GM18861 (cell line): ENCODE results near the gene DMRTA2.

Experiments
- ATAC-seq: cut with Tn5 transposase; IDR thresholded peaks from one replicate; pipeline ENCODE4 v1.9.1; 2021; ENCODE audit not compliant: unreplicated experiment

The DMRTA2 gene

DNA sequence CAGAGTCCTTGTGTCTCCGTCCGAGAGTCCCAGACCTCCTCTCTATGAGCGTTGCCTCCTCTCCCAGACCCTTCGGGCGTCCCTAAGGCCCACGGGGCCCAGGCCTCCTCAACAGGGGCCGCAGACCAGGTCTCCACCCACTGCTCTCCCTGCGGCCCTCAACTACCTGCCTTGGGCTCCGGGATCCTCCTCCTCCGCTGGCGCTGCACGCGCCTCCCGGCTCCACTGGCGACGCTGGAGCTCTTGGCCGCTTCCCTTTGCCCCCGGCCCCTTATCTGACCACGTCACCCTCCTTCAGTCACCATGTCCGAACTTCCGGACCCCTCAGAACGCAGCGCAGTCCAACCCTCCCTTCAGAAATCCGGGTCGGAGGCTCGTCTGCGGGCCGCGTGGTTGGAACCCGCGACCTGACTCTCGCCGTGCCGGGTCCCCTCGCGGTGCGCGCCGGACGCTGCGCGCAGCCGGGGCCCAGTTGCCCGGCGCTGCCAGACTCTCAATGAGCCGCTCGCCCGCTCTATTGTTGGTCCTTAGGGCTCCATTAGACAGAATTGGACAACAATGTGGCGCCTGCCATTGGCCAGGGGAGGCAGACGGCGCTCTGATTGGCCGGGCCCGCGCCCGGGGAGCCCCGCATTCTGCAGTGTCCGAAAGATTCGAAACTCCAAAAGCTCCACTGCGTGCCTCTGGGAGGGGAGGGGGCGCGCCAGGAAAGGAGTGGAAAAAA is at the start of gene DMRTA2:
DMRTA2 (minus strand) TSS at position 498 of the 724 bp plus-strand sequence. CDS start 1,907 bp downstream, outside the sequence.
- ATAC-seq, result no peak

DNA sequence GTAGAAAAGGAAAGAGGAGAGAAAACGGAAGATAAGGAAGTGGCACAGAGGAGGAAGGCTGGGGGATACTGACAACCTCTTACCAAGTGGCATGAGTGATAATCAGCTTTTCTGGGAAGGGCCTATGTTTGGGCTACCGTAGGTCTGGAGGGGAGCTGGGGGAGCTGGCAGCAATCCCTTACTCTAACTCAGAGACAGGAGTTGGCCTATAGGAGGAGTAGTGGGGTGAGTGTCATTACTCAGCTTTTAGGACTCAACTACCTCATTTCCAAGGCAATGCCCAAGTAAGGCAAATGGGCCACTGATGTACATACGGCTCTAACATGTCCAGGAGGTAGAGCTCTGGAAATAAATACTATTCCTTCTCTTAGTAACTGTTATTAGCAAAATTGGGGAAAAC is 48.7 kb upstream of the DMRTA2 start:
- no peak for ATAC-seq

DNA sequence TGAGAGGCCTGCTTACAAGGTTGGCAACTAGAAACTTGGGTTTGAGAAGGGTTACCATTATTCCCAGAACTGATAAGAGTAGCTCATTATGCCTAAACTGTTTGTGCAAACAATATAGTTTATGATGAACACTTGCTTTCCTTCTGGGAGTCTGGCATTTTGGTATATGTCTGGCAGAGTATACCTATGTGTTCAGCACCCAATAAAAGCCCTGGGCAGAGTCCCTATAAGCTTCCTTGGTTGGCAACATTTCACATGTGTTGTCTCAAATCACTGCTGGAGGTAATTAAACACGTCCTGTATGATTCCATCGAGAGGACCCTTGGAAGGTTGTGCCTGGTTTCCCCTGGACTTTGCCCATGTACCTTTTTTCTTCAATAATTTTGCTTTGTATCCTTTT is 39.7 kb upstream of the DMRTA2 start:
- ATAC-seq, result no peak

DNA sequence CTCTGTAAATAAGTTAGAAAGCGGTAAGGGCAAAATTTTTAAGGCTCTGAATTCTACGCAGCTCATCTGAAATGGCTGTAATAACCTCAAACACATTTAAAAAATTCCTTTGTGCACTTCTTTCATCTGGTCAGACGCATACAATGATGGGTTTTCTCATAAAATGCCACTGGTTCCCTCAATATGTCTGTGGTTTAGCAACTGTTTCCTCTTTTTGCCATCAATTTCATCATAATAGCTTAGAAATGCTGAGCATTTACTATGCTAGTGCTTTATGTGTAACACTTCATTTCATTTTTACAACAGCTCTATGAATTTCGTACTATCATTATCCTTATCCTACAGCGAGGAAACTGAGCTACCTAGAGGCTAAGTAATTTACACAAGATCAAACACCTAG is 35.3 kb upstream of the DMRTA2 start:
- no peak for ATAC-seq

DNA sequence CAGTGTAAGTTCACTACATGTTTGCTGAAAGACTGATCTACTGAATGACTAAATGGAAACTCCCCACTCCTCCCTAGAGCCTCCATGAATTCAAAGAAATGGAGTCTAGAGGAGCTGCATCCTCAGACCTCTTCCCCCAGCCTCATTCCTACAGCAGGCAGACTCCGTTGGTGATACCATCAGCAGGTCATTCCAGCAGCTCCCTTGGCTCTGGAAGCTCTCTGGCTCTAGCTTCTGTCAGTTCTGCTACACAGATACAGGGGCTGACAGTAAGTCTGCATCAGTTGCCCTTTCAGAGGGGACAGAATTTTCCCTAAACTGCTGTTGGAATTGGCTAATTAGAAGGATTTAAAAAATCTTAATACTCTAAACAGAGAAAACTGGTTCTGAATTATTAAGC is 31.7 kb upstream of the DMRTA2 start:
- no peak for ATAC-seq

DNA sequence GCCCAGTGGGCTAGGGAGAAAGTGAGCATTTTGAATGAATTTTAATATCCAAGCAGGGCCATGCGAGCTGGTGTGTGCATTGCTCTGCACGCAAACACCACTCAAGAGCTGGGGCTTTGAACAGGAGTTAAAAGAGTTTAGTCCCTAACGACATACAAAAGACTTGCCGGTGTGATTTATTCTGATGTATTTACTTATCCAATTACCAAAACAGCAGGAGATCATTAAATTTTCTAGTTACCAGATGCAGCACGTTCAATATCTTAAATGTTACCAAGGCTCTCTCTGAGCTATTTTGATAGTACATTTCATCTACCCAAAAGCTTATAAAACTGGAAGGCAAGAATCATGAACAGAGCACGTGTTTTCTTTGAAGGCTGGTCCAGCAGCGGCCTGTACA is 30.0 kb upstream of the DMRTA2 start:
- no peak for ATAC-seq

DNA sequence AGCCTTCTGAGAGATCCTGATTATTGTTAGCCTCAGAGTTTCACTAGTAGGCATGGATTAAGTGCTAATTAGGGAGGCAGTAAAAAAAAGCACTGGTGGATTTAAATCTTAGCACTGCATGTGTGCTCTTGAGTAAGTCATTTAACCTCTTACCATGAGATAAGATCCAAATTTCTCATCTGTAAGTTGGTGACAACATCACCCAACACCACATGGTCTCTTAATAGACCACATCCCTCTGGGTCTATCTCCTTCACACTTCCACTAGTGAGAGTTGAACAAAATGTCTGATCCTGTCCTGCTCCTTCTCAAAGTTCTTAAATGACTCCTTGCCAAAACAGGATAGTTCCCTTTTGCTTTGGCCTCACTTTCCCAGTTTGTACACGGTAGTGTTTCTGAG is 29.5 kb upstream of the DMRTA2 start:
- no peak for ATAC-seq

DNA sequence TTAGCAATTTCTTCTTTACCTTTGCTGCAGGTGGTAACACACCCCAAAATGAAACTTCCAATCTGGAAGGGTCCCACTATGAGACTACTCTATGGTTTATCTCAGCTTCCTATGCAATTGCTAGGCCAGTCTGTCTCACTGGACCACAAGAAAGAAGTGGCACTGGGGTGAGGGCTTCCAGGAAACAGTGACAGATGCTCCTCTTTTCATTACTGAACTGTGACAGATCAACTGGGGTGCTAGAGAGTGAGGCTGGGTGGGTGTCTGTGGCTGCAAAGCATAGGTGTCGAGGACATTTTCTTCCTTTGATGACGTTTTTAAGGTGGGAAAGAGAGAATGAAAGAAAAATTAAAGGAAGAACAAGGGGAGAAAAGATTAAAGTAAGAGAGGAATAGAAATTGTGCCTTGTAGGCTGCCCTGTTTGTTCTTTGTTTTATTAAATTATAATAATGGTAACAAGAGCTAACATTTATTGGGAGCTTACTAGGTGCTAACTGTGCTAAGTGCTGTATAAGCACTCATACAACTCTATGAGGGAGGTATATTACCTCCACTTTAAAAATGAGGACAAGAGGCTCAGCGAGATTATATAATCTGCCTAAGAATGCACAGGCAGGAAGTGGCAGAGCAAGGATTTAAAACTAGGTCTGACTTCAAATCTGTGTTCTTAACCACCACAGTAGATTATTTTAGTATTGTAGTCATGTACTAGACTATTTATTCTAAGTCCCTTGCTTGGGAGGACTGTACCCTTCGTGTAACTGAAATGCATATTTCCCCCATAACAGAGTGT is 27.8 kb upstream of the DMRTA2 start:
- no peak for ATAC-seq

DNA sequence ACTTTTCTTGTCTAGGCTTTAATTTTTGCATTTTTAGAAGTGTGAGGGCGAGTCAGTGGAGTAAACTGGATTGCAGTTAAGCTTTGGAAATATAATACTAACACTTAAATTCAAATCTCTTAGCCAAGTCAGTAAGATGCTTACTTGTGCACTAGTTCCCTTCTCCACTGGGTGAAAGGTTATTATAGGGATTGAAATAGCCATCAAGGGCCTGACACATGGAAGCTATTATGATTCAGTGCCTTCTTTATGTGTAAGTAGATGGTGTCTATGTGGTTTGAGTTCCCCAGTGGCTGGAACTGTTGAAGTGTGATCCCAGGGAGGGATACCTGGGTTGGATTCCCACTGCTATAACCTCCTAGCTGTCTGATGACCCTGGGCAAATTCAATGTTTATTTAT is 24.7 kb upstream of the DMRTA2 start:
- no peak for ATAC-seq

DNA sequence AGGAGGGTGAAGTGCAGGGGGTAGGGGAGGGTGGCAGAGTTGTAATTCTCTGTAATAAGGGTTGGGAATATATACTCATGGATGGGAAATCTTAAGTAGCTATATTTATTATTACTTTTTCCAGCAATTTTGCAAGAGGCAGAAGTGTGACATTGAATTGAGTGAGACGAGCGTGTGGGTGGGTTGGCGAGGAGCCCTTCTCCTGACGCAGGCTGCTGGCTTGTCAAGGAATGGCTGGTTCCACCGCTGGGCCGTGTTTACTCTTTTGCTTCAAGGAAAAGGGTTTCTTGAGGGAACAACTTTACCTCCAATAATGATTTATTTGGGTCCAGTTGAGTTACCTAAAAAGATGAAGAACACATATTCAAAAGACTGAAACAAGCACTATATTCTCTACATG is 17.9 kb upstream of the DMRTA2 start:
- no peak for ATAC-seq

DNA sequence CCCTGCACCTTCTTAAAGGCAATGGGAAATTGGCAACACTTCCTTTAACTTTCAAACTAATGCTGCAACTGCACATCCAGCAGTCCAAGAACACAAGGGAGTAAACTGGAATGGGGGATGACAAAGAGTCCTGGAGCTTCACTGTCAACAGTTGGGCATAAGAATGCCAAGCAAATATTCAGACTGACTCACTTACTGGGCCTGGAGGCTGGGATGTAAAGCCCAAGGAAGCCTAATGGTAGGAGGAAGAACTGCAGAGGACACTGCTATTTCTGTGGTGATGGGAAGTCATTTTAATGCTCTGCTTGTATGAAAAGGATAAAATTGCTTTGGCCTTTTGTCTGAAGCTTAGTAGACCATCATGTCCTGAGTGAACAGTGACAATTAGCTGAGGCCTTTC is 15.7 kb upstream of the DMRTA2 start:
- no peak for ATAC-seq

DNA sequence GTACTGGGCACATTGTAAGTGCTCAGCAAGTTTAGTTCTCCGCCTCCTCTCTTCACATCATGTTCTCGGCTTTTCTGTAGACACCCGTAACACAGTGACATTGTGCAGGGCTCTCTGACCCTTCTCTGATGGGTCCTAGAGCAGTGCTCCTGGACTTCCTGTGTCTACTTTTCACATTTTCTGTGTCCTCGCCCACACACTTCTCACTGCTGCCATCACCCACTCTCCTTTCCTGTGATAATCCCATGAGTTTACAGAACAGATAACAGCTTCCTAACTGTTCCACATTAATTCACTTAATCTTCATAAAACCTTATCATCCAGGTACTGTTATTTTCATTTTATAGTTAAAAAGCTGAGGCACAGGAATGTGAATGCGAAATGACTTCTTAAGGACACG is 13.2 kb upstream of the DMRTA2 start:
- no peak for ATAC-seq

DNA sequence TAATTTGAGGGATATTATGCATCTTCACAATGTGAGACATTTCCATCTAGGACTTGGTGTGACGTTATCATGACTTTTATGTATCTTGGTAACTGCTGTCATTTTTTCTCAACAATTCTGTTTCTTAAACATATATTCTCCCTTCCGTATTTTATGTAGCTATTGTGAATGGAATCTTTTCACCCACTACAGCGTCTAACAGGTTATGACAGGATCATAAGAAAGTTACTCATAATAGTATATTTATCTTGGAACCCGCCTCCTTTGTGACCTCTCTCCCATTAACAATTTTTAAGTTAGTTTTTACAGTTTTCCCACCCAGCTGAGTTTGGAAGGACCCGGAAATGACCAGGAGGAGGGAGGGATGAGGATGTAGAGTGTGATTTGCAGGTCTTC is 6.8 kb upstream of the DMRTA2 start:
- no peak for ATAC-seq

DNA sequence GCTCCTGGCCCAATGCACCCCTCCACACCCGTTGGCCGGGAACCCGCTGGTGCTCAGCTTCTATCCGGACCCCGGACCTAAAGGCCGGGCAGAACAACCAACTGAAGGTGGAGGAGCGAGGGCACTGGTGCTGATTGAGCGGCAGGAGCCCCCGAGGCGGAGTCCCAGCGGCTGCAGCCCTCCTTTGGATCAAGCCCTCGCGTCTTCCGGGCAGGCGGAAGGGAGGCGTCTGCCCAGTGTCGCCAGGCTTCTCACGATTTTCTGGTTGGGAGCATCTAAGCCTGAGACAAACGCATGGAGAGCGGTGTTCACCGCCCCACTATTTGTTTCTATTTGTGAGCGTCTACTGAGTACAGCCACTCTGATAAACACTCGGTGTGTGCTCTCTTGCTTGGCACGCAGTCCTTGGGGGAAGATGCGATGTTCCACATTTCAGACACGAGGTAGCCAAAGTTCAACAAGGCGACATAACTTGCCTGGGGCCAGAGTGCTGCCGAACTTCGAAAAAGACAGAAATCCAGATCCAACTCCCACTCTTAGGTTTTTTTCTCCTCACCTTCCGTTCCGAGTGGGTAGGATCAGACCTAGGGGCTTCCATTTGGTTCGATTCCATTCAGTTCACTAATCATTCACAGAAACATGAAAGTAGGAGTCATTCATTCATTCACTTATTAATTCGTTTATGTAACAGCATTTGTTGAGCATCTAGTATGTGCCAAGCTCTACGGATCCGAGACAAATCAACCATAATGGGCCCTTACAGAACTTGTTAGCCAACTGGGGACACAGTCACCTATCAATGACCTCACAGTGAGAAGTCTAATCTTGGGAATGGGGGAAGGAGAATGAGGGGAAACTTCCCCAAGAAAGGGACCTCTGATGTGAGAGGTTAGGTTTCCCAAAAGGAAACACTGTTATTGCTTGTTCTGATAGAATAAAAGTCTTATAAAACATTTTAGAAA is 4.9 kb upstream of the DMRTA2 start:
- no peak for ATAC-seq

DNA sequence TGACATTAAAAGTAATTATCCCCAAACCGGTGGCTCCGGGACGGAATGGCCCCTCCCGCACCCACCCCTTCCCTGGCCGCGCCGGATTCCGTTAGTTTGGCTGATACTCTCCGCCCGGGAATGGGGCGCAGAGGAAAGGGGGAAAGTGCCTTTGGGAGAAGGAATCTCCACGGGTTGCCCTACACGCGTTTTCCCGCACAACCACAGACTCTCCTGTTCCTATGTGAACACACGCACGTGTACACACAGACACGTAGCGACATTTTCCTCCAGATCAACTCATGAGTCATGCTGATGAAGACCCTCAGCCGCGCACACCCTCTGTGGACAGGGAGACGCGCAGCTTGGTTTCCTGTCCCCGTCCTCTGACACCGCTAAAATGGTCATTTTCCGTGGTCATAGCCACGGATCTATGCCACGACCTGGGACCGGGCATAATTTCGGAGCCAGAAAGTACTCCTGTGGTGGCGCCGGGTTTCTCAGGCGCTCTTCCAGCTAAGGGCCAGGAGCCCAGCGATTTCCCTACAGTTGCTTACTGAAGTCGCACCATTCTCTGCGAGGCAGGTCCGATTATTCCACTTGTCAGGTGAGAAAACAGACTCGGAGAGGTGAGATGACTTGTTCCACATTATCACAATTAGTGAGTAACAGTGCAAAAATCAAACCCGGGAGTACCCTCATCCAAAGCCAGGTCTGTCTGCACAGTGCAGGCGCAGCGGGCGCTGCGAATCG is 4.0 kb upstream of the DMRTA2 start:
- ATAC-seq, result no peak

DNA sequence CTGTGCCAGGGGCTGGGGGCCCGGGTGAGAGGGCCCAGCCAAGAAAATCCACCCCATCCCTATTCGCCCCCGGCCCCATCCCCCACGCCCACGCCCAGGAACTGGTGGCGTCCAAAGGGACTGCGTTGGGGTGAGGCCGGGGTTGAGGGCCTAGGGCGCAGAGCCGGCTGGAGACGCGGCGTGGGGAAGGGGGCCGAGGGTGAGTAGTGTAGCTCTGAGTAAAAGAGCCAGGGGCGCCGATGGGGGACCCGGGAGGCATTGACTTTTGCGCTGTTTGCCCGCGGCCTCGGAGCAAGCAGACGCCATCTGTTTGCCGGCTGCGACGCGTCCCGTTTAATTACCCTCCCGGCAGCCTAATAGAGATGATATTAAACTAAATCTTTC is 3.5 kb upstream of the DMRTA2 start:
- ATAC-seq, result no peak

DNA sequence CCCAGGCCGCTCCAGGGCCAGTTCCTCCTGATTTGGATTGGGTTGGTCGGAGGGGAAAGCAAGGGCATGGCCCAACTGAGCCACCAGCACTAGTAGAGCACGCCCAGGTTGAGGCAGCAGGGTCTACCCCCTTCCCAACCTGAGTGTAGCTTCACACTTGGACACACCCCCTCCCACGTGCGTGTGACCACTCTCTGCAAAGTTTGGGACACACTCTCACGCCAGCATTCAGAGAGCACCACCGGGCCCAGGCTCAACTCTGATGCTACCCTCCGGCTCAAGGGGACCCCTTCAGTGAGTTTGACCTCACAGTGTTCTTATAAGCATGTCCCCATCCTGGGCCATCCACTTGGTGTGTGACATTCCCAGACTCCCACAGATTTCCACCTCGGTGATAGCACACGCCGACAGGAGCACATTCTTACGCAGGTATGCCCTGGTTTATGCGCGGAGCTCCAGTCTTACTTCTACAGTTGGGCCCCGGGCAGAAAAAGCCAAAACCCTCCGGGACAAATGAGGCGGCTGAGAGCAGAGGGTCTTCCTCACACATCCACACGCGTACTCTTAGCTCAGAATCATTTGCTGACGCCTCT is 3.0 kb upstream of the DMRTA2 start:
- no peak for ATAC-seq

DNA sequence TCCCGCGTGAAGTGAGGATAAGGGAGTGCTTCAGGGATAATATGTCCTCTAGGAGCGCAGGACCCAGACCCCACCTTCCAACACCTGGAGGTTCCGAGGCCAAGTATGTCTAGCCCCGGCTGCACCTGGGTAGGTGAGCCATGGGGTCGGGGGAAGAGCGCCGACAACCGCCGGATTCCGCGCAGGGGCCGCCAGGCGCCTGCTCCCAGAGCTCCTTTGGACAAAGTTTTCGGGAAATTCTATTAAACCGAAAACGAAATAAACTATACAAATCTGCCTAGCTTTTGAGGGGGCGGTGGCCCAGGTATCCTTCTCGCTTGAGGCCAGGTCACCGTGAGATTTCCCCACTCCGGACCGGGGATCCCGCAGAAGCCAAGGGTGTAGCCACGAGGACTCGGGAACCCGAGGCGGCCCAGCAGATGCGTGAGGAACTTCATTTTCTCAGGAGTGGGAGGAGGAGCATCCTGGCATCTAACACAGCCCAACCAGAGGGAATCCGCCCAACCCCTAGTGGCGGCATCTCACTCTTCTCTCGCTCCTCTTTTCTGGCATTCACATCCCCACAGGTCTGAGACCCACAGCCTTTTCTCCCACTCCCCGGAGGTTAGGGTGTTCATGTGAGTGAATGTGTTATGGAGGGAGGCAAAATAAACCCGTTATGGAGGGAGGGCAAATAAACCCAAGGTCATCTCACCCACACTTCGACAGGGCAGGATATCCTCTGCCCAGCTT is 2.3 kb upstream of the DMRTA2 start:
- ATAC-seq, result no peak

DNA sequence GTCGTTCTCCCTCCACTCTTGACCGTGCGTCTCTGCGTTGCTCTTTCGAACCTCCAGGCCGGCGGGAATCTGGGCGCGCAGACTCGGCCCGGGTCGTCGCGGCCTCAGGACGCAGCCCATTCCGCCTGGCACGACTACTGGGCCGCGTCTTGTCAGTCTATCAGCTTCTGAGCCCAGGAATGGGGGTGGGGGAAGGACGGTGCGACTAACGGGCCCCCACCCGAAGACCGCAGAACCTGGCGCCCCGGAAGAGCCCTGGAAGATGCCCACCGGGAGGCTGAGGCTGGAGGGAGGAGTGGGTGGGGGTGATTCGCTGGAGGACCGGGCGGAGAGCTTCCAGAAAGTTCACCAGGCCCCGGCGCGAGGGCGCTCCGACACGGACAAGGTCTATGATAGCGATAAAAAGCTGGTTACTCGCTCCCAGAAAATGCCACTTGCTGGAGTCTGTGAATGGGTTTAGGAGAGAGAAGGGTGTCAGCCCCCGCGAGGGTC is 1.7 kb upstream of the DMRTA2 start:
- ATAC-seq, result no peak
